Esophagus muscularis mucosa (tissue), 3 donors: Measurements from ENCODE around the gene RAB11FIP2.

Experiments used
- POLR2A ChIP-seq: fragments of 450-650 bp; IDR thresholded peaks from one replicate; pipeline ENCODE4 v1.6.1; 2017; ENCODE audit warnings: antibody characterized with exemption, moderate library complexity, mild to moderate bottlenecking, low read depth
- TF ChIP-seq, protein P1 (sequence below), 3 experiments: fragments of 200-600 bp in 2 of 3; fragments of 450-650 bp in 1 of 3; sonication (generic) in 2 of 3; IDR thresholded peaks; one replicate each; pipeline ENCODE4 v1.5.1; 2017 to 2019; ENCODE audit warnings: antibody characterized with exemption in 3 of 3, mild to moderate bottlenecking in 2 of 3, moderate library complexity in 1 of 3

DNA sequence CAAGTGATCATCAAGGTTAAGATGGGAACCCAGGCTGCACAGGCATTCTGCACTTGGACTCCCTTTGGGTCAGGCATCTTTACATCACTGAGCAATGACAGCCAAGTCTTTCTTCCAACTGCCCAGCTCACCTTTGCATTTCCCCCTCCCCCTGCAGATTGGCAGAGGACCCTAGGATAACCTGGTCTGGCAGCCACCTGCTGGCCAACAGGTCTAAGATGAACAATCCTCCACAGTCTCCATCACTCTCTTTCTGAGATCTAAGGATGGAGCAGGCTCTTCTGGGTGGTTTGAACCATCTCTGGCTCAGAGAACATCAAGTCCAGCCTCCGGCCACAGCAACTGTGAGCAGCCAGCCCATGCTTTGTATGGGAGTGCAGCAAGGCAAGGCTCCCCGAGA is 75.8 kb downstream of the RAB11FIP2 start:
- no peak for TF ChIP-seq POLR2A
- TF ChIP-seq, protein P1, sequence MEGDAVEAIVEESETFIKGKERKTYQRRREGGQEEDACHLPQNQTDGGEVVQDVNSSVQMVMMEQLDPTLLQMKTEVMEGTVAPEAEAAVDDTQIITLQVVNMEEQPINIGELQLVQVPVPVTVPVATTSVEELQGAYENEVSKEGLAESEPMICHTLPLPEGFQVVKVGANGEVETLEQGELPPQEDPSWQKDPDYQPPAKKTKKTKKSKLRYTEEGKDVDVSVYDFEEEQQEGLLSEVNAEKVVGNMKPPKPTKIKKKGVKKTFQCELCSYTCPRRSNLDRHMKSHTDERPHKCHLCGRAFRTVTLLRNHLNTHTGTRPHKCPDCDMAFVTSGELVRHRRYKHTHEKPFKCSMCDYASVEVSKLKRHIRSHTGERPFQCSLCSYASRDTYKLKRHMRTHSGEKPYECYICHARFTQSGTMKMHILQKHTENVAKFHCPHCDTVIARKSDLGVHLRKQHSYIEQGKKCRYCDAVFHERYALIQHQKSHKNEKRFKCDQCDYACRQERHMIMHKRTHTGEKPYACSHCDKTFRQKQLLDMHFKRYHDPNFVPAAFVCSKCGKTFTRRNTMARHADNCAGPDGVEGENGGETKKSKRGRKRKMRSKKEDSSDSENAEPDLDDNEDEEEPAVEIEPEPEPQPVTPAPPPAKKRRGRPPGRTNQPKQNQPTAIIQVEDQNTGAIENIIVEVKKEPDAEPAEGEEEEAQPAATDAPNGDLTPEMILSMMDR (IDR thresholded peaks at IDR 0.05) = no peak
